DND-41 (cell line): ENCODE results near the gene TRIOBP.

Source experiments
- CTCF ChIP-seq: IDR thresholded peaks from 2 replicates; pipeline ENCODE4 v1.5.1; 2012; ENCODE audit warnings: borderline replicate concordance, low read length, moderate library complexity, mild to moderate bottlenecking; ENCODE audit not compliant: poor library complexity, severe bottlenecking; ENCODE audit errors: extremely low read depth
- EZH2 ChIP-seq: IDR thresholded peaks from 3 replicates; pipeline ENCODE4 v1.6.1; 2012; ENCODE audit warnings: borderline replicate concordance, low read depth, mild to moderate bottlenecking, moderate library complexity, low read length, inconsistent platforms; ENCODE audit not compliant: severe bottlenecking

DNA sequence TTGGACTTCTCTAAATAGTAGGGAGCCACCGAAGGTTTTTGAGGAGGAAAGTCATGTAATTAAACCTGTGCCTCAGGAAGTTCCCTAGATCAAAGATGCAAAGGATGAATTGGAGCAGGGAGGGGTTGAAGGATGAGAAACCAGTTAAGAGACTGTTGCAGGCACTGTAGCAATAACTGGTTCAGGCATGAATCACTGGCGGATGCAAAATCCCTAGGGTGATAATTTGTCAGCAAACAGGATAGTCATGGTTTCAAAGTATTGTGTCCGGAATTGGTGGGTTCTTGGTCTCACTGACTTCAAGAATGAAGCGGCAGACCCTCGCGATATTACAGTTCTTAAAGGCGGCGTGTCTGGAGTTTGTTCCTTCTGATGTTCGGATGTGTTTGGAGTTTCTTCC, 19.9 kb downstream of the TRIOBP start:
- TF ChIP-seq EZH2, result no peak
- no peak for TF ChIP-seq CTCF
